PC-9 (cell line): ENCODE data around the gene GPR12.

Experiments used
- EZH2 ChIP-seq: fragments of 200-600 bp; sonication (generic); IDR thresholded peaks from 2 replicates; pipeline ENCODE4 v1.8.0; 2017; ENCODE audit warnings: antibody characterized with exemption, low read depth
- TF ChIP-seq, protein P1 (sequence below): fragments of 200-600 bp; sonication (generic); conservative IDR thresholded peaks from 2 replicates; pipeline ENCODE4 v1.6.1; 2017; ENCODE audit warnings: mixed run types, antibody characterized with exemption, mild to moderate bottlenecking, moderate library complexity

GRCh38 chr13:26810095-26810494, 49.5 kb upstream of the GPR12 start:
- TF ChIP-seq, protein P1, sequence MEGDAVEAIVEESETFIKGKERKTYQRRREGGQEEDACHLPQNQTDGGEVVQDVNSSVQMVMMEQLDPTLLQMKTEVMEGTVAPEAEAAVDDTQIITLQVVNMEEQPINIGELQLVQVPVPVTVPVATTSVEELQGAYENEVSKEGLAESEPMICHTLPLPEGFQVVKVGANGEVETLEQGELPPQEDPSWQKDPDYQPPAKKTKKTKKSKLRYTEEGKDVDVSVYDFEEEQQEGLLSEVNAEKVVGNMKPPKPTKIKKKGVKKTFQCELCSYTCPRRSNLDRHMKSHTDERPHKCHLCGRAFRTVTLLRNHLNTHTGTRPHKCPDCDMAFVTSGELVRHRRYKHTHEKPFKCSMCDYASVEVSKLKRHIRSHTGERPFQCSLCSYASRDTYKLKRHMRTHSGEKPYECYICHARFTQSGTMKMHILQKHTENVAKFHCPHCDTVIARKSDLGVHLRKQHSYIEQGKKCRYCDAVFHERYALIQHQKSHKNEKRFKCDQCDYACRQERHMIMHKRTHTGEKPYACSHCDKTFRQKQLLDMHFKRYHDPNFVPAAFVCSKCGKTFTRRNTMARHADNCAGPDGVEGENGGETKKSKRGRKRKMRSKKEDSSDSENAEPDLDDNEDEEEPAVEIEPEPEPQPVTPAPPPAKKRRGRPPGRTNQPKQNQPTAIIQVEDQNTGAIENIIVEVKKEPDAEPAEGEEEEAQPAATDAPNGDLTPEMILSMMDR, result no peak
- TF ChIP-seq EZH2, result no peak
